Thyroid gland (tissue), 4 donors: ENCODE data around the gene FBXO24. TPM values are rescaled to one million over a fixed set of nuclear protein-coding genes. Genes with fewer than 3 reads are reported as not detected.

Source experiments
- DNase-seq, 2 donors: peaks; one replicate each; pipeline ENCODE4 v3.0.0-alpha.2; 2019
- H3K27ac ChIP-seq, 3 donors: fragments of 200-600 bp; sonication (generic); 1 replicate in 2 of 3; 2 replicates in 1 of 3; pipeline ENCODE4 v1.5.1; 2016 to 2019; ENCODE audit warnings: mild to moderate bottlenecking in 1 of 3, moderate library complexity in 1 of 3
- H3K27me3 ChIP-seq: fragments of 200-600 bp; sonication (generic); one replicate; pipeline ENCODE4 v1.5.1; 2019
- H3K36me3 ChIP-seq, 2 donors: fragments of 200-600 bp; sonication (generic); one replicate each; pipeline ENCODE4 v1.5.1; 2016 to 2019
- H3K4me1 ChIP-seq, 2 donors: fragments of 200-600 bp; sonication (generic); one replicate each; pipeline ENCODE4 v1.5.1; 2017 to 2019
- H3K4me3 ChIP-seq, 3 donors: fragments of 200-600 bp; sonication (generic); replicated peaks in 1 of 3; 1 replicate in 2 of 3; 2 replicates in 1 of 3; pipeline ENCODE4 v1.5.1; 2016; ENCODE audit warnings: mild to moderate bottlenecking in 1 of 3
- H3K9me3 ChIP-seq: fragments of 200-600 bp; sonication (generic); one replicate; pipeline ENCODE4 v1.5.1; 2017
- POLR2A ChIP-seq, 2 donors: fragments of 450-650 bp; IDR thresholded peaks; one replicate each; pipeline ENCODE4 v1.6.1; 2017; ENCODE audit warnings: antibody characterized with exemption in 2 of 2, mild to moderate bottlenecking in 2 of 2, moderate library complexity in 1 of 2
- WGBS, 2 donors: methylation state at CpG; one replicate each; pipeline ENCODE4 v1.1.5; 2017; 5-methylcytosine and 5-hydroxymethylcytosine counted together
- intact Hi-C: fragments of 100-400 bp; cut with DNase I; formaldehyde crosslinking; loops from one replicate; pipeline ENCODE4 v1.15.1; 2023
- total RNA-seq, 4 donors: library from RNA; depleted of rRNA; stranded (reverse); fragments of >200 nt; gene quantifications; one replicate each; pipeline ENCODE4 v1.2.3, GENCODE V29; 2016
- TF ChIP-seq, protein P1 (sequence below), 6 experiments: fragments of 200-600 bp in 3 of 6; fragments of 450-650 bp in 3 of 6; sonication (generic) in 3 of 6; IDR thresholded peaks; one replicate each; pipeline ENCODE4 v1.5.1; 2016 to 2019; ENCODE audit warnings: antibody characterized with exemption in 6 of 6, mild to moderate bottlenecking in 2 of 6, inconsistent platforms in 1 of 6, moderate library complexity in 1 of 6

Gene FBXO24
- total RNA-seq, 4 donors from 2014 or later, result 0.13 to 0.88 (median 0.50) TPM

DNA sequence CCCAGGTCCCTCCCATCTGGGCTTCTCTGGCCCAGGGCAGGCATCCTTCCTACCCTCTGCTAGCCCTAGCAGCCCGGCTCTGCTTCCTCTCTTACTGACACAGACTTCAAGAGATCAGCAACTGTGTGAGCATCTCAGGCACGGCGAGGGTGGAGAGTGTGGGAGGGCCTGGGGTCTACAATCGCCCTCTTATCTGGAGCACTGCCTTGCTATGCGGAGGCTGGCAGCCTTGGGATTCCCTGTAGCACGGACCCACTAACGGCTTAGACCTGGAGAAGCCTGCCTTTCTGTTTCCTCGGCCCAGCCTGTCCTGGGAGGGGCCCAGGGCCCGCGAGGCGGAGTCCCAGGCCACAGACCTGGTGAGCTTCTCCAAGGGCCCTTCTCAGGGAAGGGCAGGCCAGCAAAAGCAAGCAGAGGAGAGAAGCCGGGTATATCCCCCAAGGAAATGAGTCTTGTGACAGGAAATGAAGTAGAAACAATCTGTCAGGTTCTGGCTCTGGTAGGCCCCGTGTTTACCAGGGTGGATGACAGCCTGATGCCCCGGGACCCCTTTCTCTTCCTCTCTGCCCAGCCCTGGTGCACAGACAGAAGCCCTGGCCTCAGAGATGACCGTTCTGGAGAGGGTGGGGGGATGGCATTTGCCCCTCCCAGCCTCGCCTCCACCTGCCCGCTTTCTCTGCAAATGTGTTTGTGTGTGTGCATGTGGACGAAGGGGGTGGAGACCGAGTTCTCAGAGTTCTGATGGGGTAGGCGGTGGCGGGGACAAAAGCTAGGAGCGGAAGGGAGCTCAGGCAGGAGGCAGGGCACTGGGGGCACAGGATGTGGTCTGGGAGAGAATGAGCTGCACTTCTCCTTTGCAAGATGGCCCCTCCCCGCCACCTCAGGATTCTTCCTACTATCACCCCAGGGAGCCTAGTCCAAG lies 2.7 kb upstream of the FBXO24 start:
- intact Hi-C loops, result no loop called here
- Histone ChIP-seq H3K36me3 (peaks cover 28 to 34% of the 10 kb centered on the region in 2 donors), H3K9me3 (no peaks in the 10 kb centered on the region), H3K27me3 (no peaks in the 10 kb centered on the region), H3K4me1 (peaks cover 36 to 37% of the 10 kb centered on the region in 2 donors), H3K4me3 (peak overlapping the region in 1 of 3 donors; percentile 96), H3K27ac (peak overlapping the region; percentile 97 to 98 (median 98))
- TF ChIP-seq, protein P1, sequence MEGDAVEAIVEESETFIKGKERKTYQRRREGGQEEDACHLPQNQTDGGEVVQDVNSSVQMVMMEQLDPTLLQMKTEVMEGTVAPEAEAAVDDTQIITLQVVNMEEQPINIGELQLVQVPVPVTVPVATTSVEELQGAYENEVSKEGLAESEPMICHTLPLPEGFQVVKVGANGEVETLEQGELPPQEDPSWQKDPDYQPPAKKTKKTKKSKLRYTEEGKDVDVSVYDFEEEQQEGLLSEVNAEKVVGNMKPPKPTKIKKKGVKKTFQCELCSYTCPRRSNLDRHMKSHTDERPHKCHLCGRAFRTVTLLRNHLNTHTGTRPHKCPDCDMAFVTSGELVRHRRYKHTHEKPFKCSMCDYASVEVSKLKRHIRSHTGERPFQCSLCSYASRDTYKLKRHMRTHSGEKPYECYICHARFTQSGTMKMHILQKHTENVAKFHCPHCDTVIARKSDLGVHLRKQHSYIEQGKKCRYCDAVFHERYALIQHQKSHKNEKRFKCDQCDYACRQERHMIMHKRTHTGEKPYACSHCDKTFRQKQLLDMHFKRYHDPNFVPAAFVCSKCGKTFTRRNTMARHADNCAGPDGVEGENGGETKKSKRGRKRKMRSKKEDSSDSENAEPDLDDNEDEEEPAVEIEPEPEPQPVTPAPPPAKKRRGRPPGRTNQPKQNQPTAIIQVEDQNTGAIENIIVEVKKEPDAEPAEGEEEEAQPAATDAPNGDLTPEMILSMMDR (IDR thresholded peaks at IDR 0.05), result no peak
- TF ChIP-seq POLR2A (IDR thresholded peaks at IDR 0.05), result no peak
- WGBS, 2 donors, result 39 to 47% methylated on average over 16 to 22 of the region's 23 CpGs
- DNase-seq, result peak; percentile 81 to 83

DNA sequence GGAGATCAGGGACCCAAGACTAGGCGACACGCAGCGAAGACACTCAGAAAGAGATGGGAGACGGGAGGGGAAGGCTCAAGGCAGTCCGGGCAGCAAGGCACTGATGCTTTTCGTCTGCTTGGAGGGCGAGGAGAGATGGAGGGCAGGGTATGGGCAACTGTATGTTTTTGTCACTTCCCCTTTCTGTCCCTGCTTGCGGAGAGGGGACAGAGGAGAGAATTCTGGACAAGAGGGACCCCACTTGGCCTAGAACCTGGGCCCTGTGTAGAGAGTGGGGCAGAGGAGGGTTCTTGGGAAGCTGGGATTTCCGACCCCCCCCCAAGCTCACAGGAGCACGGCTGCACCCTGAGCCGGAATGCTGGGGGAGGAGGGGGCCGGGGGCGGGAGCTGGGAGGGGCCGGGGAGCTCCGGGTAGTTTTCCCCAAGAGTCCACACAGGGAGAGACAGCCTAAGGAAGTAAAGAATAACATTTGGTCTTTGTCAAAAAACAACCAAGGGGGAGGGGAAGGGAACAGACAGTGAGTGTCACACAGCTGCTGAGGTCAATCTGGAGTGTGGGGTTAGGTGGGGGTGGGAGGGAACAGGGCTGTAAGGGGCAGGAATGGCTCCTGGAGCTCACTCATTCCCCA lies 2.0 kb upstream of the FBXO24 start:
- intact Hi-C loops, result no loop called here
- Histone ChIP-seq H3K4me1 (peaks cover 36 to 37% of the 10 kb centered on the region in 2 donors), H3K27ac (peak overlapping the region; percentile 97 to 98 (median 98)), H3K9me3 (no peaks in the 10 kb centered on the region), H3K27me3 (no peaks in the 10 kb centered on the region), H3K36me3 (peaks cover 21 to 26% of the 10 kb centered on the region in 2 donors), H3K4me3 (peak overlapping the region in 1 of 3 donors; percentile 96)
- peak in 1 of 2 donors; percentile 55 for DNase-seq
- WGBS, 2 donors, result 35% methylated on average over 15 of the region's 15 CpGs
- TF ChIP-seq POLR2A (IDR thresholded peaks at IDR 0.05), result no peak
- TF ChIP-seq, protein P1 (IDR thresholded peaks at IDR 0.05), result no peak

DNA sequence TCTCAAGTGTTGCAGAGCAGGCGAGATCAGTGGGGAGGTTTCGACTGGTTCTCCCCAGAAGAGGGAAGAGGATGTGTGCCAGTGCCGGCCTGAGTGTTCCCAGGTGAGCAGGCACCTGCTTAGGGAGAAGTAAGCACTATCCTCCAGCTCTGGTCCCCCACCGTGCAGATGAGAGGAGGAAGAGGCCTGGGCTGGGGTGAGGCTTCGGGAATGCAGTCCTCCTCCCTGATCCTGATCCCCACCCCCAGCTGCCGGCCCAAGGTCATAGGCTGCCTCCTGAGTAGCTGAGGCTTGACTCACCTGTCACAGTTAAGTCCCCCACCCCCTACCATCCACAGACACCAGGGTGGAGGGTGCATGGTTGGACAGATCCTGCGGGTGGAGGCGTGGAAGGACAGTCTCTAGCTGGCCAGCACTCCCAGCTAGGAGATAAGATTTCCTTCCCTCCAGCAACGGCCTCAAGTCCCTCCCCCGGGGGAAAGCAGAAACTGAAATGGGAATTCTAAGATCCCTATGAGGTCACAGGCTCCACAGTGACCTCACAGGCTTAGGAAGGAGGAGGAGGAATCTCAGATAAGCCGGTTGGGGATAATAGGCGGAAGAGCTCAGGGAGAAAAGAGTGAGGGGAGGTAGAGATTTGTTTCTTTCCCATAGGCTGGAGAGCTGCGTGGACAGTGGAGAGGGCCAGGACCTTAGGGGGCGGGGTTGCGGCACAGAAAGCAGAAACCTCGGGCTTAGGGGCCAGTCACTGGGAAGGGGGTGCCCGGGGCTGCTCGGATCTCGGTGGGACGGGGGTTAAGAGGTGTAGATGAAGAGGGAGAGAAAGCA lies 1.2 kb upstream of the FBXO24 start:
- Histone ChIP-seq H3K4me3 (peak overlapping the region; percentile 46 to 96 (median 68)), H3K27me3 (no peaks in the 10 kb centered on the region), H3K4me1 (peaks cover 36 to 37% of the 10 kb centered on the region in 2 donors), H3K27ac (peak overlapping the region; percentile 97 to 98 (median 98)), H3K36me3 (peaks cover 16 to 22% of the 10 kb centered on the region in 2 donors), H3K9me3 (no peaks in the 10 kb centered on the region)
- DNase-seq, result peak; percentile 86 to 88
- intact Hi-C loops, result no loop called here
- 2% methylated on average over 18 to 20 of the region's 20 CpGs for WGBS, 2 donors
- no peak for TF ChIP-seq POLR2A (IDR thresholded peaks at IDR 0.05)
- TF ChIP-seq, protein P1 (IDR thresholded peaks at IDR 0.05), result no peak

DNA sequence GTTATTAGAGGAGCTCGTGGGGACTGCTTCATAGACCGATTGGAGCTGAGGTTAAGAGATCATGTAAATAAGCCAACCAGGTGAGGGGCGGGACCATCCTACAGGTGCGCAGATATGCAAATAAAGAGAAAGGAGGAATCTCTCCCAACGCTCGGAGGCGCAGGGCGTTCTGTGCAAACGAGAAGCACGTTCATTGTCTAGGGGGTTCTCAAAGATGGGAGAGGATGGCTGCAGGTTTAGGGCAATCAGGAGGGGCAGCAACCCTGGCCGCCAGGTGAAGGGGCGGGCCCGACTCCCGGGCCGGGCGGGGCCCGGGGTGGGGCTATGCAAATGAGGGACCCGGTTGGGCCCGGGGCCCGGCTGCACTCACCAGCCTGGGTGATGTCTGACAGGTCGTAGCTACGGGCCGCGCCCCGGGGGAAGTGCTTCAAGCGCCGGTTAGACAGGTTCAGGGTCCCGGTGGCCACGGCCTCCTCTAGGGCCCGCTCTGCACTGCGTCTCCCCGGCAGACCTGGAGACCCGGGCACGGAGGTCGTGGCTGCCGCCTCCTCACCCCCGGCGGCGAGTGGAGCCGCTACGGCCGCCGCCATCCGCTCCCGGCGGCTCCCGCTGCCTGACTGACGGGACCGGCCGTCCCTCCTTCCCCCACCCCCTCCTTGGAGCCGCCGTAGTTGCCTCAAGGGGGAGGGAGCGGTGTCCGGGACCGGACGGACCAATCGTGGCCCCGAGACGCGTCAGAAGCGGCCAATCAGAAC lies 440 bp upstream of the FBXO24 start, which contains the start of gene LRCH4:
LRCH4 (minus strand) TSS at position 619 of the 755 bp plus-strand sequence; CDS start at position 590, 29 bp downstream.
- peak; percentile 73 to 77 for DNase-seq
- H3K4me1 ChIP-seq, result peaks cover 36 to 37% of the 10 kb centered on the region in 2 donors

More for the DNA sequence above, 440 bp upstream of the FBXO24 start, which contains the start of gene LRCH4:
- TF ChIP-seq POLR2A (IDR thresholded peaks at IDR 0.05), result peak; percentile 94 to 95
- TF ChIP-seq, protein P1 (IDR thresholded peaks at IDR 0.05), result peak in 1 of 6 experiments; percentile 17
- Histone ChIP-seq H3K4me3 (peak within 1 kb of the TSS; percentile 63 to 96 (median 68)), H3K36me3 (peaks cover 14% of the 10 kb centered on the region in 2 donors), H3K27ac (peak within 1 kb of the TSS; percentile 97 to 98 (median 98)), H3K27me3 (no peaks in the 10 kb centered on the region), H3K9me3 (no peaks in the 10 kb centered on the region)
- WGBS, 2 donors, result 1% methylated on average over 31 to 39 of the region's 61 CpGs
- intact Hi-C loops, result no loop called here
